ENCODE data around the gene KLHL36. TPM values are rescaled to one million over a fixed set of nuclear protein-coding genes. Genes with fewer than 3 reads are reported as not detected.
A peak's percentile ranks its signal among the peaks of the same experiment; 100 is the strongest.

KLHL36 gene
- total and polyA plus RNA-seq, 9 of the 15 experiments (the other 6 are each of a cell fraction or from before 2014, with no cell fraction given): 2.1 to 51.2 (median 18.5) TPM

DNA sequence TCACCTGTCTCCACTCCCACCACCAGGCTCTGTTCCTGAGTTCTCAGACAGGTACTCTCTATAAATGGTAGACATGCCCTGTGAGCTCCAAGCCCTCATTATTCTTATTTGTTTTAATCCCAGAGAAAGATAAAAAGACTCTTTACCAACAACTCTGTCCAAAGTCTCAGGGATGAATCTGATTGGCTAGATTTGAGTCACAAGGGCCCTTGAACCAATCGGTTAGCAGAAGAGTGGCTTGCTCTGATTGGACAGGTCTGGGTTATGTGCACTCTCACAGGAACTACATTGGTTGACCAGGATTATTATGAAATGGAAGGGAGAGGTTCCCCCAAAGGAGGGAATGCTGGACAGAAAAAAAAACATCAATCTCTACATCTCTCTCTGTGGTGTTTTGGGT, 37.9 kb upstream of the KLHL36 start:
- Histone ChIP-seq H4K20me1 (replicated peaks; ENCODE audit: control insufficient read depth, insufficient read depth, low read length) (no peaks in the 10 kb centered on the region), H3K36me3 (ENCODE audit: control insufficient read depth, insufficient read depth, low read length) (peaks cover 42% of the 10 kb centered on the region), H3K9me3 (replicated peaks; ENCODE audit: control insufficient read depth, insufficient read depth, low read depth, low read length) (peaks cover 3% of the 10 kb centered on the region), H3K4me1 (replicated peaks in 1 of 2; ENCODE audit: control insufficient read depth in 2 of 2, insufficient read depth in 2 of 2, low read length in 2 of 2) (peaks cover 25 to 27% of the 10 kb centered on the region in 2 experiments), H3K9ac (ENCODE audit: insufficient read depth in 1 of 2, low read depth in 2 of 2, low read length in 2 of 2) (no peak overlapping the region), H3K27ac (ENCODE audit: extremely low read depth, low read depth, low read length) (no peak overlapping the region), H3K27me3 (ENCODE audit: control insufficient read depth in 2 of 2, insufficient read depth in 2 of 2, low read length in 2 of 2) (no peaks in the 10 kb centered on the region), H3K9me1 (ENCODE audit: control insufficient read depth, insufficient read depth, low read length) (no peaks in the 10 kb centered on the region), H3K4me2 (ENCODE audit: insufficient read depth, low read length) (no peak overlapping the region), H3K4me3 (no peak overlapping the region), H3K79me2 (ENCODE audit: control insufficient read depth, insufficient read depth, low read length) (peaks cover 75% of the 10 kb centered on the region), H2AFZ (ENCODE audit: low read depth, low read length) (no peak overlapping the region)
- no peak for FAIRE-seq
- CTCF ChIA-PET (ENCODE audit: low intra/inter-chr PET ratio): no interaction called here
- no TSS peak for BruUV-seq (replicated peaks)
- DNase-seq (ENCODE audit: extremely low read depth in 1 of 4, low spot score in 3 of 4): peak in 3 of 4 experiments; percentile 70 to 73 (median 70)
- in situ Hi-C loops (cut with MboI): no loop called here
- intact Hi-C loops (cut with micrococcal nuclease): no loop called here
- WGBS (ENCODE audit: insufficient coverage, low coverage, missing lambda C conversion rate): 67% methylated on average over 1 of the region's 1 CpG
- ATAC-seq: no peak
- POLR2A ChIA-PET: no interaction called here
- TF ChIP-seq TFAM (CRISPR knock-in tag; conservative IDR thresholded peaks at IDR 0.05) (no peak), RAD51 (IDR thresholded peaks at IDR 0.05; ENCODE audit: borderline replicate concordance, low read depth) (peak; percentile 48; the same call in 1 of the 2 replicates), BRCA1 (IDR thresholded peaks at IDR 0.05) (no peak), BRCA1 (CRISPR knock-in tag; IDR thresholded peaks at IDR 0.05) (no peak), BRD4 (IDR thresholded peaks at IDR 0.05) (no peak), NCOA1 (IDR thresholded peaks at IDR 0.05; ENCODE audit: low read depth) (no peak), TCF7L2 (IDR thresholded peaks at IDR 0.05; ENCODE audit: low read depth, low read length) (no peak), GTF2F1 (IDR thresholded peaks at IDR 0.05; ENCODE audit: low read depth, low read length) (no peak), ETV6 (IDR thresholded peaks at IDR 0.05; ENCODE audit: borderline replicate concordance in 1 of 2, low read depth in 2 of 2, low read length in 1 of 2) (no peak), ETV6 (CRISPR knock-in tag; IDR thresholded peaks at IDR 0.05; ENCODE audit: borderline replicate concordance) (no peak), FOXM1 (IDR thresholded peaks at IDR 0.05; ENCODE audit: low read depth) (peak; percentile 25; the same call in 1 of the 2 replicates), FOXM1 (CRISPR knock-in tag; IDR thresholded peaks at IDR 0.05; ENCODE audit: low read depth) (no peak)
- TF ChIP-seq, protein P1, sequence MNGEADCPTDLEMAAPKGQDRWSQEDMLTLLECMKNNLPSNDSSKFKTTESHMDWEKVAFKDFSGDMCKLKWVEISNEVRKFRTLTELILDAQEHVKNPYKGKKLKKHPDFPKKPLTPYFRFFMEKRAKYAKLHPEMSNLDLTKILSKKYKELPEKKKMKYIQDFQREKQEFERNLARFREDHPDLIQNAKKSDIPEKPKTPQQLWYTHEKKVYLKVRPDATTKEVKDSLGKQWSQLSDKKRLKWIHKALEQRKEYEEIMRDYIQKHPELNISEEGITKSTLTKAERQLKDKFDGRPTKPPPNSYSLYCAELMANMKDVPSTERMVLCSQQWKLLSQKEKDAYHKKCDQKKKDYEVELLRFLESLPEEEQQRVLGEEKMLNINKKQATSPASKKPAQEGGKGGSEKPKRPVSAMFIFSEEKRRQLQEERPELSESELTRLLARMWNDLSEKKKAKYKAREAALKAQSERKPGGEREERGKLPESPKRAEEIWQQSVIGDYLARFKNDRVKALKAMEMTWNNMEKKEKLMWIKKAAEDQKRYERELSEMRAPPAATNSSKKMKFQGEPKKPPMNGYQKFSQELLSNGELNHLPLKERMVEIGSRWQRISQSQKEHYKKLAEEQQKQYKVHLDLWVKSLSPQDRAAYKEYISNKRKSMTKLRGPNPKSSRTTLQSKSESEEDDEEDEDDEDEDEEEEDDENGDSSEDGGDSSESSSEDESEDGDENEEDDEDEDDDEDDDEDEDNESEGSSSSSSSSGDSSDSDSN (IDR thresholded peaks at IDR 0.05; ENCODE audit: borderline replicate concordance in 1 of 2, low read depth in 2 of 2, low read length in 2 of 2): no peak
- TF ChIP-seq, protein P2, sequence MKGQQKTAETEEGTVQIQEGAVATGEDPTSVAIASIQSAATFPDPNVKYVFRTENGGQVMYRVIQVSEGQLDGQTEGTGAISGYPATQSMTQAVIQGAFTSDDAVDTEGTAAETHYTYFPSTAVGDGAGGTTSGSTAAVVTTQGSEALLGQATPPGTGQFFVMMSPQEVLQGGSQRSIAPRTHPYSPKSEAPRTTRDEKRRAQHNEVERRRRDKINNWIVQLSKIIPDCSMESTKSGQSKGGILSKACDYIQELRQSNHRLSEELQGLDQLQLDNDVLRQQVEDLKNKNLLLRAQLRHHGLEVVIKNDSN (CRISPR knock-in tag; IDR thresholded peaks at IDR 0.05): peak; percentile 86
